MCF 10A (cell line): ENCODE results near the gene DCLK1. TPM values are rescaled to one million over a fixed set of nuclear protein-coding genes. Genes with fewer than 3 reads are reported as not detected.

Source experiments
- BruUV-seq: library from RNA; stranded (reverse); fragments of 400-500 nt; replicated peaks from 2 replicates; lab custom pipeline; 2021; lab: Mats Ljungman, UMichigan
- CTCF ChIA-PET: fragments of 300-600 bp; sonication (Branson Sonifier 250); formaldehyde crosslinking; extraction: SDS; loops from one replicate; lab custom pipeline; 2021; ENCODE audit warnings: antibody characterized with exemption, inconsistent platforms; lab: Yijun Ruan, JAX
- POLR2A ChIA-PET: fragments of 300-600, 350-650 bp; sonication (Branson Sonifier 250); formaldehyde crosslinking; extraction: SDS; loops from one replicate; lab custom pipeline; 2020; ENCODE audit warnings: antibody characterized with exemption, inconsistent platforms; lab: Yijun Ruan, JAX
- DNase-seq: peaks from one replicate; pipeline ENCODE4 v3.0.0-alpha.2; 2018; ENCODE audit not compliant: unreplicated experiment
- H3K27ac Mint-ChIP-seq: one replicate; pipeline ENCODE4 v1.8.0; 2022; ENCODE audit warnings: mild to moderate bottlenecking, low read depth, mixed read lengths; ENCODE audit not compliant: unreplicated experiment
- H3K27me3 Mint-ChIP-seq: one replicate; pipeline ENCODE4 v1.8.0; 2022; ENCODE audit warnings: mixed read lengths; ENCODE audit not compliant: insufficient read depth, unreplicated experiment
- H3K36me3 Mint-ChIP-seq: one replicate; pipeline ENCODE4 v1.8.0; 2022; ENCODE audit warnings: mild to moderate bottlenecking, moderate library complexity, mixed read lengths; ENCODE audit not compliant: insufficient read depth, unreplicated experiment
- H3K4me1 Mint-ChIP-seq: one replicate; pipeline ENCODE4 v1.8.0; 2022; ENCODE audit warnings: mixed read lengths; ENCODE audit not compliant: insufficient read depth, unreplicated experiment
- H3K4me3 Mint-ChIP-seq: one replicate; pipeline ENCODE4 v1.8.0; 2022; ENCODE audit warnings: mild to moderate bottlenecking, moderate library complexity, mixed read lengths; ENCODE audit not compliant: unreplicated experiment
- H3K9me3 Mint-ChIP-seq: one replicate; pipeline ENCODE4 v1.8.0; 2022; ENCODE audit warnings: mixed read lengths; ENCODE audit not compliant: unreplicated experiment
- intact Hi-C: fragments of 100-400 bp; cut with micrococcal nuclease; formaldehyde crosslinking; loops from 2 replicates; pipeline ENCODE4 v1.14.1; 2022
- total RNA-seq: library from RNA; stranded (reverse); gene quantifications from 2 replicates; pipeline ENCODE4 v1.2.3, GENCODE V29; 2022
- TF ChIP-seq, protein P1 (sequence below): fragments of 200-600 bp; IDR thresholded peaks from one replicate; pipeline ENCODE4 v1.8.0; 2022; ENCODE audit warnings: antibody characterized with exemption, mild to moderate bottlenecking; ENCODE audit not compliant: unreplicated experiment

DCLK1 gene
- total RNA-seq, 1 experiment from 2014 or later, result 0.44 TPM

DNA sequence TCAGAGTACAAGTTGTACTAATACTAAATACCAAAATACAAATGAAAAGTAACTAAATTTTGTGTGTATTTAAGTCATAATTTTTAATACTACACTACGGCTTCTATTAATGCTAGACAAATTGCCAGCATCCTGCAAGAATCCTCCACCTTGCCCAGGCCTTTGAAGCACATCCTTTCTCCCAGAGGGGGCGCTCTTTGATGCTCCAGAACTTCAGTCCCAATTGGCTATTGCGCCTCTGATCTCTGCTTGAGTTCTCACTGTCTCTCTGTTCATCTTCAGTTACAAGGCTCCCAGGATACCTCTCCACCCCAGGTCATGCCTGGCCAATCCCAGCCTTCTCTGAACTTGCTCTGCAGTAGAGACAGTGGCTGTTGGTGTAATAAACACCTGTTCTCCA is 141.0 kb downstream of the DCLK1 start:
- Mint-ChIP-seq H3K4me3 (no peak overlapping the region), H3K36me3 (no peaks in the 10 kb centered on the region), H3K4me1 (peaks cover 42% of the 10 kb centered on the region), H3K9me3 (no peaks in the 10 kb centered on the region), H3K27ac (no peak overlapping the region), H3K27me3 (no peaks in the 10 kb centered on the region)
- intact Hi-C loops, result no loop called here
- DNase-seq, result no peak
- POLR2A ChIA-PET, result no interaction called here
- TF ChIP-seq, protein P1, sequence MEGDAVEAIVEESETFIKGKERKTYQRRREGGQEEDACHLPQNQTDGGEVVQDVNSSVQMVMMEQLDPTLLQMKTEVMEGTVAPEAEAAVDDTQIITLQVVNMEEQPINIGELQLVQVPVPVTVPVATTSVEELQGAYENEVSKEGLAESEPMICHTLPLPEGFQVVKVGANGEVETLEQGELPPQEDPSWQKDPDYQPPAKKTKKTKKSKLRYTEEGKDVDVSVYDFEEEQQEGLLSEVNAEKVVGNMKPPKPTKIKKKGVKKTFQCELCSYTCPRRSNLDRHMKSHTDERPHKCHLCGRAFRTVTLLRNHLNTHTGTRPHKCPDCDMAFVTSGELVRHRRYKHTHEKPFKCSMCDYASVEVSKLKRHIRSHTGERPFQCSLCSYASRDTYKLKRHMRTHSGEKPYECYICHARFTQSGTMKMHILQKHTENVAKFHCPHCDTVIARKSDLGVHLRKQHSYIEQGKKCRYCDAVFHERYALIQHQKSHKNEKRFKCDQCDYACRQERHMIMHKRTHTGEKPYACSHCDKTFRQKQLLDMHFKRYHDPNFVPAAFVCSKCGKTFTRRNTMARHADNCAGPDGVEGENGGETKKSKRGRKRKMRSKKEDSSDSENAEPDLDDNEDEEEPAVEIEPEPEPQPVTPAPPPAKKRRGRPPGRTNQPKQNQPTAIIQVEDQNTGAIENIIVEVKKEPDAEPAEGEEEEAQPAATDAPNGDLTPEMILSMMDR, result no peak
- no TSS peak for BruUV-seq
- CTCF ChIA-PET, result no interaction called here

DNA sequence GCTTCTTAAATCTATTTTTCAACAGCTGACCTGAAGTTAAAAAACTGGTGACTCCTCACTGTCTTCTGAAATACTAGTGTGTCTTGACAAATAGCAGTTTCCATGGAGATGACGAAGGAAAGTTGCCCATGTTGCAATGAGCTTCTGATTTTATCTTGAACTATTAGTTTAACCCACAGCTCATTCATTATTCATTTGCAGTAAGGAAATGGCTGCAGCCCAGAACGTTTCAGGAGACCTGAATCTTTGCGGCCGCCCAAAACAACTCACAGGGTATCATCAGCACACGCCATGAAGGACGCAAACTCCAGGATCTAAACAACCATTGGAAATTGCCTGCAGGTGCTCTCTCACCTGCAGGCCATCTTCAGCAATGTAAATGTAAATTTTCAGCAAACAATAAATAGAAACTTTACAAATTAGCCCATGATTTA is 142.5 kb downstream of the DCLK1 start:
- ChIA-PET POLR2A (interaction anchor here (0.7 to 1.6 kb wide), 12 partner anchors 9 to 356 kb away, joined by 3 to 30 read pairs (median 4); no protein-coding TSS in a partner anchor), CTCF (interaction anchor here (0.8 to 2.0 kb wide), 5 partner anchors 9 to 294 kb away, joined by 3 to 8 read pairs (median 5); no protein-coding TSS in a partner anchor)
- Mint-ChIP-seq H3K36me3 (no peaks in the 10 kb centered on the region), H3K4me3 (peak overlapping the region; percentile 65), H3K4me1 (peaks cover 28% of the 10 kb centered on the region), H3K9me3 (no peaks in the 10 kb centered on the region), H3K27ac (peak overlapping the region; percentile 95), H3K27me3 (no peaks in the 10 kb centered on the region)
- peak; percentile 86 for DNase-seq
- TF ChIP-seq, protein P1, result no peak
- no TSS peak for BruUV-seq
- intact Hi-C loops, result no loop called here

GRCh38 chr13:35987572-35988513 is 143.3 kb downstream of the DCLK1 start:
- POLR2A ChIA-PET, result interaction anchor here (0.6 to 1.6 kb wide), 13 partner anchors 8 to 980 kb away, joined by 3 to 30 read pairs (median 4); no protein-coding TSS in a partner anchor
- BruUV-seq, result no TSS peak
- peak; percentile 89 for DNase-seq
- peaks cover 19% of the 10 kb centered on the region for H3K4me1 Mint-ChIP-seq
- TF ChIP-seq, protein P1, result no peak
- H3K27ac Mint-ChIP-seq, result peak overlapping the region; percentile 95
- H3K36me3 Mint-ChIP-seq, result no peaks in the 10 kb centered on the region
- no peaks in the 10 kb centered on the region for H3K27me3 Mint-ChIP-seq
- no peaks in the 10 kb centered on the region for H3K9me3 Mint-ChIP-seq
- intact Hi-C loops, result no loop called here
- H3K4me3 Mint-ChIP-seq, result peak overlapping the region; percentile 65
- CTCF ChIA-PET, result interaction anchor here (0.8 to 2.0 kb wide), 6 partner anchors 8 to 295 kb away, joined by 3 to 8 read pairs (median 5); no protein-coding TSS in a partner anchor

DNA sequence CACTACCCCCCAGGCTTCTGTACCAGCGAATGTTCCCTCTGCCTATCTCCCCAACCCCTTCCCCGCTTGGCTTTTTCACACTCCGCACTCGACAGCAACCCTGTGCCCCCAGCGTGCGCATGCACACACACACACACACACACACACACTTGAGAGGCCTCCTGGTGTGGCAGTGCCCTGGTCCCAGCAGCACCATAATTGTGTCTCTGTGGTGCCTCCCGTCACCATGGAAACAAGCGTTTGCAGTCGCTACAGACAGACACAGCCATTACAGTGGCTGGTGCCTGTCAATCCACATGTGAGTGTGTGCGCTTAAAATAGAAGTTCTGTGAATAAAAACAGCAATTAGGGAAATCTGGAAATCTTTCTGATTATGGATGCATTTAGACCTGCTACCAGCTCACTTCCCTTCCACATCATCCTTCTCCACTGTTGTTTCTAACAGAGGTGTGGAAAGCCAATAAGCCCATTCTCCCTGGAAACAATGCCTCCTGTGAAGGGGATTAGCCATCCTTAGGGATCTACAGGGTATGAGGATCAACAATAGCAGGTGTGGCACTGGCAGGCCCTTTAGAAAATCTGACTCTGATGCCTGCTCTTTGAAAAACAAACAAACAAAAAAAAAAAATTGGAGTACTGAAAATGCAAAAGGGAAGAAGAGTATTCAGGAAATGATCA is 146.3 kb downstream of the DCLK1 start:
- CTCF ChIA-PET, result no interaction called here
- DNase-seq, result no peak
- Mint-ChIP-seq H3K27me3 (no peaks in the 10 kb centered on the region), H3K4me1 (peaks cover 16% of the 10 kb centered on the region), H3K36me3 (peaks cover 3% of the 10 kb centered on the region), H3K9me3 (no peaks in the 10 kb centered on the region), H3K4me3 (no peak overlapping the region), H3K27ac (no peak overlapping the region)
- intact Hi-C loops, result no loop called here
- TF ChIP-seq, protein P1, result no peak
- POLR2A ChIA-PET, result no interaction called here
- no TSS peak for BruUV-seq
